Esophagus squamous epithelium (tissue), 4 donors: ENCODE data around the gene RAMP3.

Source experiments
- CTCF ChIP-seq, 6 experiments: fragments of 450-650 bp in 4 of 6; fragments of 200-600 bp in 2 of 6; sonication (generic) in 2 of 6; IDR thresholded peaks; one replicate each; pipeline ENCODE4 v1.5.1; 2016 to 2019; ENCODE audit warnings: antibody characterized with exemption in 6 of 6, mild to moderate bottlenecking in 4 of 6, moderate library complexity in 4 of 6
- POLR2A ChIP-seq, 4 donors: fragments of 450-650 bp; IDR thresholded peaks; one replicate each; pipeline ENCODE4 v1.6.1; 2017; ENCODE audit warnings: antibody characterized with exemption in 4 of 4, mild to moderate bottlenecking in 4 of 4, moderate library complexity in 3 of 4

GRCh38 chr7:45223078-45223477, 65.5 kb downstream of the RAMP3 start:
- TF ChIP-seq CTCF (IDR thresholded peaks at IDR 0.05) (no peak), POLR2A (IDR thresholded peaks at IDR 0.05) (no peak)
